K562 (cell line): ENCODE data around the gene CCDC116. TPM values are rescaled to one million over a fixed set of nuclear protein-coding genes. Genes with fewer than 3 reads are reported as not detected.

Experiments used
- ATAC-seq: fragments of 200-7000 bp; cut with Tn5 transposase; 3 replicates; pipeline ENCODE4 v1.9.1; 2020; ENCODE audit warnings: moderate library complexity
- BruUV-seq: library from RNA; stranded (reverse); fragments of 400-500 nt; replicated peaks from 2 replicates; lab custom pipeline; 2021; lab: Mats Ljungman, UMichigan
- CTCF ChIA-PET: fragments of 300-600 bp; formaldehyde crosslinking; extraction: SDS; loops from one replicate; lab custom pipeline; 2021; ENCODE audit warnings: low intra/inter-chr PET ratio; lab: Yijun Ruan, JAX
- POLR2A ChIA-PET: fragments of 300-600, 350-650 bp; sonication (Branson Sonifier 250); formaldehyde crosslinking; extraction: SDS; loops from one replicate; lab custom pipeline; 2021; ENCODE audit warnings: antibody characterized with exemption, inconsistent platforms; lab: Yijun Ruan, JAX
- DNase-seq, 4 experiments: peaks; one replicate each; pipeline versions ENCODE4 v3.0.0 to v3.0.0-alpha.2; 2011 to 2018; ENCODE audit warnings: low spot score in 3 of 4, mixed read lengths in 3 of 4; ENCODE audit errors: extremely low read depth in 1 of 4
- FAIRE-seq: peaks from 2 replicates; lab custom pipeline; 2011; peaks lifted over from hg19 to GRCh38; lab: Jason Lieb, UNC
- H2AFZ ChIP-seq: 2 replicates; pipeline ENCODE4 v1.6.0; 2011; ENCODE audit warnings: low read depth, low read length, control low read depth, inconsistent platforms
- H3K27ac ChIP-seq: fragments of 200-600 bp; 3 replicates; pipeline ENCODE4 v1.8.0; 2011; ENCODE audit warnings: low read depth, mild to moderate bottlenecking, control low read depth, inconsistent platforms, low read length, moderate library complexity, mixed read lengths; ENCODE audit errors: extremely low read depth
- H3K27me3 ChIP-seq, 2 experiments: fragments of 300-600 bp in 1 of 2; 2 replicates in 1 of 2; 3 replicates in 1 of 2; pipeline versions ENCODE4 v1.6.0 to v1.8.0; 2011; ENCODE audit warnings: inconsistent platforms in 2 of 2, low read length in 2 of 2, mild to moderate bottlenecking in 1 of 2, mixed read lengths in 1 of 2, moderate library complexity in 1 of 2; ENCODE audit not compliant: control insufficient read depth in 2 of 2, insufficient read depth in 2 of 2
- H3K36me3 ChIP-seq: fragments of 300-600 bp; 3 replicates; pipeline ENCODE4 v1.8.0; 2011; ENCODE audit warnings: mild to moderate bottlenecking, low read length, inconsistent platforms; ENCODE audit not compliant: control insufficient read depth, insufficient read depth
- H3K4me1 ChIP-seq, 2 experiments: fragments of 200-600 bp in 1 of 2; replicated peaks in 1 of 2; 2 replicates in 1 of 2; 3 replicates in 1 of 2; pipeline versions ENCODE4 v1.5.1 to v1.8.0; 2011; ENCODE audit warnings: inconsistent platforms in 2 of 2, low read length in 2 of 2, mild to moderate bottlenecking in 1 of 2, mixed read lengths in 1 of 2, moderate library complexity in 1 of 2; ENCODE audit not compliant: control insufficient read depth in 2 of 2, insufficient read depth in 2 of 2
- H3K4me2 ChIP-seq: 2 replicates; pipeline ENCODE4 v1.6.1; 2011; ENCODE audit warnings: low read length, control low read depth, inconsistent platforms, mixed read lengths; ENCODE audit not compliant: insufficient read depth
- H3K4me3 ChIP-seq: fragments of 200-600 bp; sonication (generic), shearing (Covaris generic); 2 replicates; pipeline ENCODE4 v1.5.1; 2016; ENCODE audit warnings: control low read depth, inconsistent platforms
- H3K79me2 ChIP-seq: fragments of 200-600 bp; 3 replicates; pipeline ENCODE4 v1.8.0; 2011; ENCODE audit warnings: low read length, inconsistent platforms; ENCODE audit not compliant: control insufficient read depth, insufficient read depth
- H3K9ac ChIP-seq, 2 experiments: 2 replicates each; pipeline versions ENCODE4 v1.6.0 to v1.6.1; 2011; ENCODE audit warnings: low read depth in 2 of 2, low read length in 2 of 2, control low read depth in 1 of 2, inconsistent platforms in 1 of 2, mild to moderate bottlenecking in 1 of 2, mixed read lengths in 1 of 2; ENCODE audit not compliant: insufficient read depth in 1 of 2
- H3K9me1 ChIP-seq: one replicate; pipeline ENCODE4 v1.6.0; 2011; ENCODE audit warnings: inconsistent platforms, mild to moderate bottlenecking, low read length, moderate library complexity; ENCODE audit not compliant: control insufficient read depth, insufficient read depth
- H3K9me3 ChIP-seq: replicated peaks from 2 replicates; pipeline ENCODE4 v1.5.1; 2011; ENCODE audit warnings: low read depth, low read length, inconsistent platforms; ENCODE audit not compliant: control insufficient read depth, insufficient read depth
- H4K20me1 ChIP-seq: replicated peaks from 2 replicates; pipeline ENCODE4 v1.6.1; 2011; ENCODE audit warnings: low read length, inconsistent platforms, mixed read lengths; ENCODE audit not compliant: control insufficient read depth, insufficient read depth
- ETV6 ChIP-seq, 3 experiments: fragments of 150-350 bp in 1 of 3; sonication (generic) in 1 of 3; formaldehyde crosslinking in 1 of 3; IDR thresholded peaks; 2 replicates each; pipeline versions ENCODE4 v1.6.1 to v1.8.0; 2014 to 2022; ENCODE audit warnings: borderline replicate concordance in 2 of 3, low read depth in 2 of 3, antibody characterized with exemption in 1 of 3, low read length in 1 of 3, mild to moderate bottlenecking in 1 of 3, missing genetic modification reagents in 1 of 3
- PYGO2 ChIP-seq: fragments of 450-650 bp; IDR thresholded peaks from 2 replicates; pipeline ENCODE4 v1.6.1; 2016; ENCODE audit warnings: mild to moderate bottlenecking, missing genetic modification characterization, moderate library complexity, missing compliant biosample characterization
- SREBF1 ChIP-seq: fragments of 150-350 bp; IDR thresholded peaks from 2 replicates; pipeline ENCODE4 v1.6.1; 2014; ENCODE audit warnings: antibody characterized with exemption, low read depth, low read length, borderline replicate concordance
- ZNF584 ChIP-seq: fragments of 200-800 bp; sonication (Bioruptor generic); IDR thresholded peaks from 2 replicates; pipeline ENCODE4 v1.6.1; 2016; ENCODE audit warnings: low read depth, mild to moderate bottlenecking, missing genetic modification characterization, missing compliant biosample characterization
- ZNF79 ChIP-seq: fragments of 250-450 bp; sonication (Bioruptor Pico); IDR thresholded peaks from 2 replicates; pipeline ENCODE4 v1.4.0; 2020; ENCODE audit warnings: low read depth, mild to moderate bottlenecking, moderate library complexity
- whole genome bisulfite sequencing: fragments of 100-300 bp; shearing (Covaris generic); methylation state at CpG from one replicate; pipeline ENCODE4 v1.1.6; 2016; ENCODE audit warnings: low coverage, mixed read lengths; ENCODE audit not compliant: insufficient coverage; ENCODE audit errors: missing lambda C conversion rate; 5-methylcytosine and 5-hydroxymethylcytosine counted together
- in situ Hi-C: fragments of 300-500 bp; cut with MboI; formaldehyde crosslinking; loops from 4 replicates; pipeline ENCODE4 v1.15.0; 2018; ENCODE audit warnings: inconsistent platforms, mixed read lengths
- intact Hi-C: fragments of 100-400 bp; cut with micrococcal nuclease; formaldehyde crosslinking; loops from 2 replicates; pipeline ENCODE4 v1.14.2; 2022
- polyA plus RNA-seq, 8 experiments: library from polyadenylated mRNA; depleted of rRNA in 4 of 8; stranded (reverse) in 5 of 8; unstranded in 3 of 8; fragments of >200 nt; fragmentation: Nextera tagmentation in 2 of 8; fragmentation: Illumina TruSeq in 1 of 8; extraction: Ambion mirVana in 2 of 8; extraction: Trizol in 1 of 8; gene quantifications; 2 replicates each; pipeline versions ENCODE4 v1.2.1 to v1.2.3, GENCODE V29; 2011 to 2014; ENCODE audit warnings: inconsistent platforms in 1 of 8, missing spikeins in 1 of 8
- total RNA-seq, 7 experiments: library from RNA; depleted of rRNA in 6 of 7; stranded (reverse); fragments of >200 nt in 6 of 7; fragmentation: Illumina TruSeq in 2 of 7; extraction: Trizol in 2 of 7; gene quantifications; 2 replicates each; pipeline versions ENCODE4 v1.2.1 to v1.2.3, GENCODE V29; 2011 to 2021; ENCODE audit warnings: low replicate concordance in 1 of 7
- TF ChIP-seq, protein P1 (sequence below): sonication (generic); formaldehyde crosslinking; IDR thresholded peaks from 2 replicates; pipeline ENCODE4 v1.8.1; 2023; ENCODE audit warnings: mild to moderate bottlenecking, missing genetic modification reagents

CCDC116 gene
- total and polyA plus RNA-seq, 9 of the 15 experiments (the other 6 are each of a cell fraction or from before 2014, with no cell fraction given), result 1.6 to 11.3 (median 4.7) TPM

DNA sequence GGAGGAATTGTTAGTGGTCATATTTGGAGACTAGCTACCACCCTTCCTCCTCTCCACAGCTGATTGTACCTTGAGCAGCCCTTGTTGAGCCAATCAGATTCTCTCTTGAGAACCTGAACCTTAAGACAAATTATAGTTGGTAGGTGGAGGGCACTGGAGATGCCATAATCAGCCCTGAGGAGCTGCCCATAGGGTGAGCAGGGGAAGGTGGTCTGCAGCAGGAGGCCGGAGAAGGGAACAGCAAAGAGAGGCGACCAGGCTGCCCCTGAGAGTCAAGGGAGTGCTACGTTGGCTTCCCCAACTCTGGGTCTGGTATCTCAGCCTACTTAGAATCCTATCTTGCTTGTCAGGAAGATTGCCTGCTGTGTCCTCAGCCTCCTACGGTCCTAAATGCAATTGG lies 6.8 kb downstream of the CCDC116 start:
- peaks cover 27 to 74% of the 10 kb centered on the region in 2 experiments for H3K4me1 ChIP-seq
- ChIA-PET CTCF (interaction anchor here (8.8 kb wide), 1 partner anchor 9 kb away, joined by 99 read pairs; the partner anchor contains the start of genes CCDC116 and YDJC), POLR2A (interaction anchor here (75.5 to 76.8 kb wide), 2 partner anchors 20 to 30 kb away, joined by 4622 read pairs; partner anchors contain the start of genes CCDC116, SDF2L1 and YDJC)
- DNase-seq (no peak), FAIRE-seq (no peak), ATAC-seq (no peak)
- H3K27ac ChIP-seq, result no peak overlapping the region
- H3K4me2 ChIP-seq, result no peak overlapping the region
- TF ChIP-seq, protein P1, sequence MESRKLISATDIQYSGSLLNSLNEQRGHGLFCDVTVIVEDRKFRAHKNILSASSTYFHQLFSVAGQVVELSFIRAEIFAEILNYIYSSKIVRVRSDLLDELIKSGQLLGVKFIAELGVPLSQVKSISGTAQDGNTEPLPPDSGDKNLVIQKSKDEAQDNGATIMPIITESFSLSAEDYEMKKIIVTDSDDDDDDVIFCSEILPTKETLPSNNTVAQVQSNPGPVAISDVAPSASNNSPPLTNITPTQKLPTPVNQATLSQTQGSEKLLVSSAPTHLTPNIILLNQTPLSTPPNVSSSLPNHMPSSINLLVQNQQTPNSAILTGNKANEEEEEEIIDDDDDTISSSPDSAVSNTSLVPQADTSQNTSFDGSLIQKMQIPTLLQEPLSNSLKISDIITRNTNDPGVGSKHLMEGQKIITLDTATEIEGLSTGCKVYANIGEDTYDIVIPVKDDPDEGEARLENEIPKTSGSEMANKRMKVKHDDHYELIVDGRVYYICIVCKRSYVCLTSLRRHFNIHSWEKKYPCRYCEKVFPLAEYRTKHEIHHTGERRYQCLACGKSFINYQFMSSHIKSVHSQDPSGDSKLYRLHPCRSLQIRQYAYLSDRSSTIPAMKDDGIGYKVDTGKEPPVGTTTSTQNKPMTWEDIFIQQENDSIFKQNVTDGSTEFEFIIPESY, result no peak
- TF ChIP-seq ZNF79 (CRISPR knock-in tag), result no peak
- peak; percentile 75; the same call in 1 of the 2 replicates for TF ChIP-seq SREBF1
- TF ChIP-seq PYGO2 (tag), result no peak
- peak in 1 of 2 experiments; percentile 57; a peak in 1 of 4 replicates for TF ChIP-seq ETV6 (IDR thresholded peaks at IDR 0.05; ENCODE audit: borderline replicate concordance in 1 of 2, low read depth in 2 of 2, low read length in 1 of 2)
- TF ChIP-seq ETV6 (CRISPR knock-in tag; IDR thresholded peaks at IDR 0.05; ENCODE audit: borderline replicate concordance), result no peak
- no peak for TF ChIP-seq ZNF584
- H3K79me2 ChIP-seq, result peaks cover 29% of the 10 kb centered on the region
- intact Hi-C loops (loop anchor here (10.0 kb wide), 1 partner anchor 915 kb away; the partner anchor contains the start of gene PRAME), in situ Hi-C loops (loop anchor here (25.0 kb wide), 1 partner anchor 502 kb away; no protein-coding TSS in a partner anchor)
- H3K36me3 ChIP-seq, result peaks cover 13% of the 10 kb centered on the region
- WGBS, result 47% methylated on average over 4 of the region's 4 CpGs
- peak overlapping the region; percentile 1; the same call in 1 of the 2 replicates for H2AFZ ChIP-seq
- no peak overlapping the region for H3K4me3 ChIP-seq
- no TSS peak for BruUV-seq
- H3K9me1 ChIP-seq, result peaks cover 11% of the 10 kb centered on the region
- H4K20me1 ChIP-seq, result peaks cover 13% of the 10 kb centered on the region
- H3K9me3 ChIP-seq, result no peaks in the 10 kb centered on the region
- no peaks in the 10 kb centered on the region; a peak in 1 of 5 replicates for H3K27me3 ChIP-seq
- peak overlapping the region in 1 of 2 experiments; percentile 75; a peak in 2 of 4 replicates for H3K9ac ChIP-seq
